Measurements from ENCODE around the gene PDE4D. TPM values are rescaled to one million over a fixed set of nuclear protein-coding genes. Genes with fewer than 3 reads are reported as not detected.
A peak's percentile ranks its signal among the peaks of the same experiment; 100 is the strongest.

The PDE4D gene
- total and polyA plus RNA-seq, 2 of the 4 experiments (the other 2 are of a cell fraction) = 1.4 to 7.9 TPM

DNA sequence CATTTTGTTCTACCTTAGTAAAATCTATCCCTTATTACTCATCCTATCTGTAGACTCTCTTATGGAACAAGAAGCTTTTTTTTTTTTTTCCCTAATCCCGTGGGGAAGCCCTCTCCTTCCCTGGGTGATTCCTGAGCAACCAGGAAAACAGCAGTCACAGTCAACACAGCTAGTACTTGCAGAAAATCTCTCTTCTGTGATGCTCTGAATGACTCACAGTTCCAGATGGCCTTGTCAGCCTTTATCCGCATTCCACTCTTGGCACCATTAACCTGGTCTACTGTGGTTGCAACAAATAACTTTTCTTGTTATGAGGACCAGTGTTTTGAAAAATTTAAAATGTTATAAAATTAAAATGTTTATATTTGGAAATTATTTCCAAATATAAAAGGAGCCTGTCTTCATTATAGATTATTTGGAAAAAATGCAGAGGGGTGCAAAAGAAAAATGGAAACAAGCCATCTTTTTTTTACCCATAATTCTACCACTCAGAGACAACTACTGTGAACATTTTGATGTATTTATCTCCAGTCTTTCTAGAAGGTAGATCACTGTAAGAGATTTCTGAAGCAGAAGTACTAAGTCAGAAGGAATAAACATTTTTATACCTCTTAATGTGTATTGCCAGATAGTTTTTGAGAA, 824.0 kb downstream of the PDE4D start:
- dilution Hi-C loops (cut with HindIII; ENCODE audit: low sequenced_read_pairs, unreplicated experiment) = no loop called here
- ATAC-seq (ENCODE audit: low read depth) = peak; percentile 91
- POLR2A ChIA-PET (ENCODE audit: unreplicated experiment) = no interaction called here

More for the DNA sequence above, 824.0 kb downstream of the PDE4D start:
- no peak overlapping the region for H4K5ac ChIP-seq (ENCODE audit: low read depth, low read length)
- H3K4ac ChIP-seq (ENCODE audit: low read depth, low read length) = no peak overlapping the region
- no CpG with 5 or more reads among the region's 2 CpGs for WGBS, 2 experiments (ENCODE audit: extremely low coverage in 2 of 2, insufficient read length in 1 of 2)
- no peak overlapping the region for H3K27ac ChIP-seq (ENCODE audit: insufficient read depth, low read length)
- no TSS peak for BruUV-seq (replicated peaks)
- no peak overlapping the region for H2AK5ac ChIP-seq (ENCODE audit: low read depth, low read length)
- no peak overlapping the region for H2AFZ ChIP-seq (replicated peaks; ENCODE audit: low read length, poor library complexity)
- no peaks in the 10 kb centered on the region for H3K27me3 ChIP-seq (ENCODE audit: control insufficient read depth, insufficient read depth, low read length)
- H2BK5ac ChIP-seq (ENCODE audit: low read depth, low read length, poor library complexity, severe bottlenecking) = peak overlapping the region; percentile 6
- H4K8ac ChIP-seq (ENCODE audit: low read depth in 2 of 2, low read length in 2 of 2) = no peak overlapping the region
- in situ Hi-C loops (cut with MboI; ENCODE audit: low sequenced_read_pairs) = no loop called here
- H3K14ac ChIP-seq (replicated peaks; ENCODE audit: low read depth, low read length) = no peak overlapping the region
- peak; percentile 98 for DNase-seq
- no peak overlapping the region for H2BK20ac ChIP-seq (ENCODE audit: low read depth, low read length)
- no peak overlapping the region for H4K91ac ChIP-seq (ENCODE audit: insufficient read depth, low read depth, low read length)
- H3K36me3 ChIP-seq (ENCODE audit: control insufficient read depth, insufficient read depth, low read length) = no peaks in the 10 kb centered on the region
- peaks cover 10% of the 10 kb centered on the region; the same call in 1 of the 2 replicates for H3K4me1 ChIP-seq (ENCODE audit: control insufficient read depth, insufficient read depth, low read length)
- CTCF ChIA-PET = no interaction called here
- no peak for TF ChIP-seq CHD1 (IDR thresholded peaks at IDR 0.05; ENCODE audit: low read depth, low read length)
- TF ChIP-seq MAFK (IDR thresholded peaks at IDR 0.05; ENCODE audit: low read depth, low read length) = peak; percentile 47; the same call in 1 of the 2 replicates
- TF ChIP-seq MXI1 (IDR thresholded peaks at IDR 0.05; ENCODE audit: borderline replicate concordance, low read depth, low read length) = no peak
- TF ChIP-seq, protein P1, sequence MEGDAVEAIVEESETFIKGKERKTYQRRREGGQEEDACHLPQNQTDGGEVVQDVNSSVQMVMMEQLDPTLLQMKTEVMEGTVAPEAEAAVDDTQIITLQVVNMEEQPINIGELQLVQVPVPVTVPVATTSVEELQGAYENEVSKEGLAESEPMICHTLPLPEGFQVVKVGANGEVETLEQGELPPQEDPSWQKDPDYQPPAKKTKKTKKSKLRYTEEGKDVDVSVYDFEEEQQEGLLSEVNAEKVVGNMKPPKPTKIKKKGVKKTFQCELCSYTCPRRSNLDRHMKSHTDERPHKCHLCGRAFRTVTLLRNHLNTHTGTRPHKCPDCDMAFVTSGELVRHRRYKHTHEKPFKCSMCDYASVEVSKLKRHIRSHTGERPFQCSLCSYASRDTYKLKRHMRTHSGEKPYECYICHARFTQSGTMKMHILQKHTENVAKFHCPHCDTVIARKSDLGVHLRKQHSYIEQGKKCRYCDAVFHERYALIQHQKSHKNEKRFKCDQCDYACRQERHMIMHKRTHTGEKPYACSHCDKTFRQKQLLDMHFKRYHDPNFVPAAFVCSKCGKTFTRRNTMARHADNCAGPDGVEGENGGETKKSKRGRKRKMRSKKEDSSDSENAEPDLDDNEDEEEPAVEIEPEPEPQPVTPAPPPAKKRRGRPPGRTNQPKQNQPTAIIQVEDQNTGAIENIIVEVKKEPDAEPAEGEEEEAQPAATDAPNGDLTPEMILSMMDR (conservative IDR thresholded peaks at IDR 0.05; ENCODE audit: low read depth, low read length) = no peak
- TF ChIP-seq MAZ (IDR thresholded peaks at IDR 0.05; ENCODE audit: borderline replicate concordance, low read depth, low read length) = no peak
- peak; percentile 53; the same call in 1 of the 2 replicates for TF ChIP-seq BHLHE40 (IDR thresholded peaks at IDR 0.05; ENCODE audit: low read depth, low read length)
- TF ChIP-seq, protein P2, sequence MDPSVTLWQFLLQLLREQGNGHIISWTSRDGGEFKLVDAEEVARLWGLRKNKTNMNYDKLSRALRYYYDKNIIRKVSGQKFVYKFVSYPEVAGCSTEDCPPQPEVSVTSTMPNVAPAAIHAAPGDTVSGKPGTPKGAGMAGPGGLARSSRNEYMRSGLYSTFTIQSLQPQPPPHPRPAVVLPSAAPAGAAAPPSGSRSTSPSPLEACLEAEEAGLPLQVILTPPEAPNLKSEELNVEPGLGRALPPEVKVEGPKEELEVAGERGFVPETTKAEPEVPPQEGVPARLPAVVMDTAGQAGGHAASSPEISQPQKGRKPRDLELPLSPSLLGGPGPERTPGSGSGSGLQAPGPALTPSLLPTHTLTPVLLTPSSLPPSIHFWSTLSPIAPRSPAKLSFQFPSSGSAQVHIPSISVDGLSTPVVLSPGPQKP (IDR thresholded peaks at IDR 0.05; ENCODE audit: borderline replicate concordance, low read depth, low read length) = no peak
- no peak for TF ChIP-seq RFX5 (IDR thresholded peaks at IDR 0.05; ENCODE audit: low read depth, low read length)
- TF ChIP-seq FOS (IDR thresholded peaks at IDR 0.05; ENCODE audit: low read depth, low read length) = peak; percentile 78
- TF ChIP-seq POLR2A (IDR thresholded peaks at IDR 0.05; ENCODE audit: low read depth, low read length) = no peak
- TF ChIP-seq, protein P3, sequence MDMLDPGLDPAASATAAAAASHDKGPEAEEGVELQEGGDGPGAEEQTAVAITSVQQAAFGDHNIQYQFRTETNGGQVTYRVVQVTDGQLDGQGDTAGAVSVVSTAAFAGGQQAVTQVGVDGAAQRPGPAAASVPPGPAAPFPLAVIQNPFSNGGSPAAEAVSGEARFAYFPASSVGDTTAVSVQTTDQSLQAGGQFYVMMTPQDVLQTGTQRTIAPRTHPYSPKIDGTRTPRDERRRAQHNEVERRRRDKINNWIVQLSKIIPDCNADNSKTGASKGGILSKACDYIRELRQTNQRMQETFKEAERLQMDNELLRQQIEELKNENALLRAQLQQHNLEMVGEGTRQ (IDR thresholded peaks at IDR 0.05; ENCODE audit: low read depth, low read length) = no peak
- 0 out of 2 replicates have a peak, but pooled peaks have one; percentile 10 for TF ChIP-seq NFE2L2 (IDR thresholded peaks at IDR 0.05; ENCODE audit: low read depth, low read length)
- no peak for TF ChIP-seq SMC3 (IDR thresholded peaks at IDR 0.05; ENCODE audit: low read depth, low read length)
- 0 out of 2 replicates have a peak, but pooled peaks have one; percentile 3 for TF ChIP-seq RAD21 (IDR thresholded peaks at IDR 0.05; ENCODE audit: low read length)
- no peak for TF ChIP-seq CEBPB (IDR thresholded peaks at IDR 0.05; ENCODE audit: low read depth, low read length)
- peak; percentile 80 for TF ChIP-seq RCOR1 (IDR thresholded peaks at IDR 0.05; ENCODE audit: insufficient replicate concordance, low read length)
- no peak overlapping the region for H3K18ac ChIP-seq (ENCODE audit: low read depth, low read length)
- no peaks in the 10 kb centered on the region for H4K20me1 ChIP-seq (ENCODE audit: insufficient read depth, low read length)
- H3K79me1 ChIP-seq (ENCODE audit: low read depth in 1 of 2, low read length in 2 of 2) = 0 out of 4 replicates have a peak, but pooled peaks cover 0 to 3% of the 10 kb centered on the region in 2 experiments
- no peak overlapping the region for H3K4me2 ChIP-seq (ENCODE audit: low read depth, low read length)
- no peak overlapping the region for H2BK15ac ChIP-seq (ENCODE audit: low read depth, low read length)
- H3K4me3 ChIP-seq (ENCODE audit: insufficient read depth, low read depth, low read length) = no peak overlapping the region
- H3K23ac ChIP-seq (ENCODE audit: low read depth, low read length) = no peak overlapping the region
- H3K9me1 ChIP-seq (ENCODE audit: insufficient read depth, low read length) = peaks cover 8% of the 10 kb centered on the region
- no peak overlapping the region for H2AK9ac ChIP-seq (replicated peaks; ENCODE audit: low read depth, low read length, poor library complexity)
- H2BK120ac ChIP-seq (ENCODE audit: low read depth, low read length) = no peak overlapping the region
- H3K9me3 ChIP-seq (ENCODE audit: control insufficient read depth, insufficient read depth, low read length) = no peaks in the 10 kb centered on the region
- H3K56ac ChIP-seq (ENCODE audit: extremely low read depth, insufficient read depth, low read length) = no peak overlapping the region
- no peak overlapping the region for H3K9ac ChIP-seq (ENCODE audit: low read depth, low read length)
- intact Hi-C loops (cut with micrococcal nuclease) = no loop called here

Data from IMR-90 (cell line).